ENCODE measurements around the gene MYO1E. TPM values are rescaled to one million over a fixed set of nuclear protein-coding genes. Genes with fewer than 3 reads are reported as not detected.

The MYO1E gene
- total RNA-seq, 1 experiment from 2014 or later, result 68.8 TPM

- H3K36me3 ChIP-seq (ENCODE audit: low read depth, low read length), result peaks cover 11% of the 10 kb centered on the region; the same call in 1 of the 2 replicates
Measured at GRCh38 chr15:59170295-59171066, 202.2 kb downstream of the MYO1E start.

GRCh38 chr15:59169251-59169708 is 203.4 kb downstream of the MYO1E start:
- Histone ChIP-seq H3K9me3 (ENCODE audit: low read length) (no peaks in the 10 kb centered on the region), H4K20me1 (ENCODE audit: low read length) (no peaks in the 10 kb centered on the region), H3K4me3 (ENCODE audit: low read length) (no peak overlapping the region), H3K9ac (ENCODE audit: low read length) (peak overlapping the region; percentile 59), H3K36me3 (ENCODE audit: low read depth, low read length) (peaks cover 16% of the 10 kb centered on the region), H3F3A (ENCODE audit: low read length, unreplicated experiment) (no peaks in the 10 kb centered on the region), H3K4me2 (ENCODE audit: low read length) (peak overlapping the region; percentile 43), H3K9me2 (replicated peaks; ENCODE audit: low read length) (no peaks in the 10 kb centered on the region), H3K79me2 (ENCODE audit: low read length) (no peaks in the 10 kb centered on the region), H2AFZ (ENCODE audit: low read length) (no peak overlapping the region), H3K27me3 (ENCODE audit: low read length) (no peaks in the 10 kb centered on the region), H3K4me1 (ENCODE audit: insufficient read depth, low read length) (peaks cover 45% of the 10 kb centered on the region), H3K27ac (ENCODE audit: low read length) (peak overlapping the region; percentile 87)
- ChIA-PET CTCF (no interaction called here), POLR2A (ENCODE audit: unreplicated experiment) (interaction anchor here (0.6 to 0.7 kb wide), 2 partner anchors 136 to 241 kb away, joined by 4 to 8 read pairs; no protein-coding TSS in a partner anchor)
- intact Hi-C loops (cut with micrococcal nuclease), result no loop called here
- BruUV-seq (replicated peaks), result no TSS peak
- peak; percentile 9; the same call in 1 of the 2 replicates for ATAC-seq
- DNase-seq, result peak; percentile 53
- TF ChIP-seq CTCF (conservative IDR thresholded peaks at IDR 0.05; ENCODE audit: low read depth, low read length) (no peak), EZH2 (IDR thresholded peaks at IDR 0.05; ENCODE audit: low read length, unreplicated experiment) (no peak), EZH2phosphoT487 (IDR thresholded peaks at IDR 0.05; ENCODE audit: borderline replicate concordance, low read length) (no peak)

More at GRCh38 chr15:59170295-59171066, 202.2 kb downstream of the MYO1E start:
- Histone ChIP-seq H3K27ac (ENCODE audit: low read length) (peak overlapping the region; percentile 87), H3F3A (ENCODE audit: low read length, unreplicated experiment) (no peaks in the 10 kb centered on the region), H2AFZ (ENCODE audit: low read length) (no peak overlapping the region), H3K27me3 (ENCODE audit: low read length) (no peaks in the 10 kb centered on the region), H3K9me3 (ENCODE audit: low read length) (no peaks in the 10 kb centered on the region), H3K79me2 (ENCODE audit: low read length) (no peaks in the 10 kb centered on the region), H3K4me3 (ENCODE audit: low read length) (no peak overlapping the region), H3K9me2 (replicated peaks; ENCODE audit: low read length) (no peaks in the 10 kb centered on the region), H3K9ac (ENCODE audit: low read length) (peak overlapping the region; percentile 59; the same call in 1 of the 2 replicates), H3K4me2 (ENCODE audit: low read length) (peak overlapping the region; percentile 43), H3K4me1 (ENCODE audit: insufficient read depth, low read length) (peaks cover 57% of the 10 kb centered on the region), H4K20me1 (ENCODE audit: low read length) (no peaks in the 10 kb centered on the region)
- intact Hi-C loops (cut with micrococcal nuclease), result loop anchor here (1.0 to 10.0 kb wide), 6 partner anchors 74 to 322 kb away; partner anchors contain the start of gene MYO1E
- ChIA-PET POLR2A (ENCODE audit: unreplicated experiment) (interaction anchor here (0.6 to 1.3 kb wide), 6 partner anchors 47 to 1463 kb away, joined by 4 to 25 read pairs (median 7); partner anchors contain the start of gene MYO1E), CTCF (interaction anchor here (0.8 to 0.9 kb wide), 3 partner anchors 22 to 331 kb away, joined by 3 to 5 read pairs (median 5); no protein-coding TSS in a partner anchor)
- TF ChIP-seq EZH2phosphoT487 (IDR thresholded peaks at IDR 0.05; ENCODE audit: borderline replicate concordance, low read length), result no peak
- ATAC-seq (peak; percentile 89), DNase-seq (peak; percentile 92)
- BruUV-seq (replicated peaks), result no TSS peak

- CTCF ChIA-PET, result no interaction called here
- Histone ChIP-seq H3K79me2 (ENCODE audit: low read length) (no peaks in the 10 kb centered on the region), H3K4me2 (ENCODE audit: low read length) (peak overlapping the region; percentile 43; the same call in 1 of the 2 replicates), H3K36me3 (ENCODE audit: low read depth, low read length) (peaks cover 14% of the 10 kb centered on the region), H4K20me1 (ENCODE audit: low read length) (no peaks in the 10 kb centered on the region), H3K27ac (ENCODE audit: low read length) (peak overlapping the region; percentile 87), H3K9me2 (replicated peaks; ENCODE audit: low read length) (no peaks in the 10 kb centered on the region), H3K27me3 (ENCODE audit: low read length) (no peaks in the 10 kb centered on the region), H3K4me3 (ENCODE audit: low read length) (no peak overlapping the region), H3K9ac (ENCODE audit: low read length) (no peak overlapping the region; the same call in 1 of the 2 replicates), H2AFZ (ENCODE audit: low read length) (no peak overlapping the region), H3F3A (ENCODE audit: low read length, unreplicated experiment) (no peaks in the 10 kb centered on the region), H3K4me1 (ENCODE audit: insufficient read depth, low read length) (peaks cover 38% of the 10 kb centered on the region), H3K9me3 (ENCODE audit: low read length) (no peaks in the 10 kb centered on the region)
- no peak for TF ChIP-seq CTCF (conservative IDR thresholded peaks at IDR 0.05; ENCODE audit: low read depth, low read length)
- TF ChIP-seq EZH2phosphoT487 (IDR thresholded peaks at IDR 0.05; ENCODE audit: borderline replicate concordance, low read length), result no peak
- TF ChIP-seq EZH2 (IDR thresholded peaks at IDR 0.05; ENCODE audit: low read length, unreplicated experiment), result no peak
- POLR2A ChIA-PET (ENCODE audit: unreplicated experiment), result no interaction called here
- no peak for ATAC-seq
- peak; percentile 36 for DNase-seq
- intact Hi-C loops (cut with micrococcal nuclease), result no loop called here
- no TSS peak for BruUV-seq (replicated peaks)
Measured at GRCh38 chr15:59168536-59168935, 204.1 kb downstream of the MYO1E start.
